KMS-11 (cell line): ENCODE results near the gene YLPM1.

Experiments
- H2AFZ ChIP-seq: fragments of 200-600 bp; sonication (generic); 2 replicates; pipeline ENCODE4 v1.6.1; 2016; ENCODE audit warnings: antibody characterized with exemption, mixed run types, low read depth
- H3K27ac ChIP-seq: fragments of 200-600 bp; sonication (generic); 2 replicates; pipeline ENCODE4 v1.6.1; 2016; ENCODE audit warnings: mild to moderate bottlenecking, mixed run types
- H3K27me3 ChIP-seq: fragments of 200-600 bp; sonication (generic); 2 replicates; pipeline ENCODE4 v1.6.1; 2017; ENCODE audit warnings: mild to moderate bottlenecking, low read depth, mixed run types, moderate library complexity; ENCODE audit not compliant: insufficient read depth
- H3K36me3 ChIP-seq: fragments of 200-600 bp; sonication (generic); 2 replicates; pipeline ENCODE4 v1.6.1; 2017; ENCODE audit warnings: mild to moderate bottlenecking, mixed run types; ENCODE audit not compliant: insufficient read depth
- H3K4me1 ChIP-seq: fragments of 200-600 bp; sonication (generic); 2 replicates; pipeline ENCODE4 v1.6.1; 2016; ENCODE audit warnings: mild to moderate bottlenecking, low read depth, mixed run types; ENCODE audit not compliant: poor library complexity, severe bottlenecking
- H3K4me2 ChIP-seq: fragments of 200-600 bp; sonication (generic); 2 replicates; pipeline ENCODE4 v1.7.0; 2016; ENCODE audit warnings: mild to moderate bottlenecking, mixed run types
- H3K4me3 ChIP-seq: fragments of 200-600 bp; sonication (generic); IDR thresholded peaks from 2 replicates; pipeline ENCODE4 v1.6.1; 2017; ENCODE audit warnings: low read depth, low read length, mixed read lengths; ENCODE audit not compliant: insufficient read depth
- H3K79me2 ChIP-seq: fragments of 200-600 bp; sonication (generic); 2 replicates; pipeline ENCODE4 v1.6.1; 2016; ENCODE audit warnings: low read depth, mixed run types; ENCODE audit not compliant: insufficient read depth
- H3K9ac ChIP-seq: fragments of 200-600 bp; sonication (generic); 2 replicates; pipeline ENCODE4 v1.6.1; 2016; ENCODE audit warnings: mild to moderate bottlenecking, mixed run types
- H4K20me1 ChIP-seq: fragments of 200-600 bp; sonication (generic); 2 replicates; pipeline ENCODE4 v1.6.1; 2016; ENCODE audit warnings: mild to moderate bottlenecking, mixed run types; ENCODE audit not compliant: insufficient read depth
- TF ChIP-seq, protein P1 (sequence below): fragments of 200-600 bp; sonication (generic); conservative IDR thresholded peaks from 2 replicates; pipeline ENCODE4 v1.6.1; 2017; ENCODE audit warnings: low read depth, mild to moderate bottlenecking, antibody characterized with exemption, low read length, moderate library complexity, mixed read lengths

The YLPM1 gene

DNA sequence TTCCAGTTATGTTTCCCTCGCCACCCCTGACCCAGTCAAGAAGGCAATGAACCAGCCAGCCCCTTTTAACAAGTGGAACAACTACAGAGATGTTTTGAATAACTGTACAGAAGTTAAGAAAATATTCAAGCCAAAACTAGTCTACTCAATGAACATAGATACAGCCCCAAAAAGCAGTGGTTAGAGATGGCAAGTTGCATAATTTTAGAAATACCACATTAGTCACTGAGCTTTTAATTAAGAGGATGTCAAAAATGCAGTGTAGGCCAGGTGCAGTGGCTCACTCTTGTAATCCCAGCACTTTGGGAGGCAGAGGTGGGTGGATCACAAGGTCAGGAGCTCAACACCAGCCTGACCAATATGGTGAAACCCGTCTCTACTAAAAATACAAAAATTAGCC, 85.7 kb downstream of the YLPM1 start:
- Histone ChIP-seq H3K9ac (no peak overlapping the region), H3K79me2 (no peaks in the 10 kb centered on the region), H3K4me3 (no peak overlapping the region), H4K20me1 (no peaks in the 10 kb centered on the region), H3K4me2 (no peak overlapping the region), H2AFZ (no peak overlapping the region), H3K4me1 (no peaks in the 10 kb centered on the region), H3K27ac (no peak overlapping the region), H3K36me3 (no peaks in the 10 kb centered on the region), H3K27me3 (no peaks in the 10 kb centered on the region)
- TF ChIP-seq, protein P1, sequence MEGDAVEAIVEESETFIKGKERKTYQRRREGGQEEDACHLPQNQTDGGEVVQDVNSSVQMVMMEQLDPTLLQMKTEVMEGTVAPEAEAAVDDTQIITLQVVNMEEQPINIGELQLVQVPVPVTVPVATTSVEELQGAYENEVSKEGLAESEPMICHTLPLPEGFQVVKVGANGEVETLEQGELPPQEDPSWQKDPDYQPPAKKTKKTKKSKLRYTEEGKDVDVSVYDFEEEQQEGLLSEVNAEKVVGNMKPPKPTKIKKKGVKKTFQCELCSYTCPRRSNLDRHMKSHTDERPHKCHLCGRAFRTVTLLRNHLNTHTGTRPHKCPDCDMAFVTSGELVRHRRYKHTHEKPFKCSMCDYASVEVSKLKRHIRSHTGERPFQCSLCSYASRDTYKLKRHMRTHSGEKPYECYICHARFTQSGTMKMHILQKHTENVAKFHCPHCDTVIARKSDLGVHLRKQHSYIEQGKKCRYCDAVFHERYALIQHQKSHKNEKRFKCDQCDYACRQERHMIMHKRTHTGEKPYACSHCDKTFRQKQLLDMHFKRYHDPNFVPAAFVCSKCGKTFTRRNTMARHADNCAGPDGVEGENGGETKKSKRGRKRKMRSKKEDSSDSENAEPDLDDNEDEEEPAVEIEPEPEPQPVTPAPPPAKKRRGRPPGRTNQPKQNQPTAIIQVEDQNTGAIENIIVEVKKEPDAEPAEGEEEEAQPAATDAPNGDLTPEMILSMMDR = no peak

DNA sequence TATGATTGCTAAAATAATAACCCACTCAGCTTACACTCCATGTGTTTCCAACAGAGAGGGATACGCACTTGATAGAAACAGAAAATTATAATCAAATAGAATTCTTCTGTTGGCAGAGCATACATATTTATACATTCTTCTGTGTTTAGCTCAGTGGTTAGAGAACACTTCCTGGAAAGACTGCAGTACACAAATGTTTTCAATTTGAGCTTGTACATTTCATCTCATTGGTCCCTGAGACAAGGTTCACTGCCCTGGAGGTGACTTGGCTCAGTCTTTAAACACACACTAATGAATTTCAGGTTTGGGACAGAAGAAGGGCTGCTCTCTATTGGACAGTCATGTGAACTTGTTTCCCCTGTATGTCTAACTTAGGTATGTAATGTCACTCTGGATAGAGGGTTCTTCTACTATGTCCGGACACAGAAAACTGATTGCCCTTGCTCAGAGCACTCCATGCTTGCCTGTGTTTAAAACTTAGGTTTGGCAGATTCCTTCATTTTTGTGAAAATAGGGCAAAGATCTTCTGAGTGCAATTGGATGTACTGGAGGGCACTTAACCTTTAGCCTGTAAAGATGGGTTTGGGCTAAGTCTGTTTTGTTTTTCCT, 89.9 kb downstream of the YLPM1 start:
- no peaks in the 10 kb centered on the region for H3K36me3 ChIP-seq
- no peak overlapping the region for H3K4me2 ChIP-seq
- no peak overlapping the region for H2AFZ ChIP-seq
- H3K27ac ChIP-seq = no peak overlapping the region
- TF ChIP-seq, protein P1 = no peak
- H3K4me3 ChIP-seq = no peak overlapping the region
- H3K4me1 ChIP-seq = no peaks in the 10 kb centered on the region
- no peaks in the 10 kb centered on the region for H4K20me1 ChIP-seq
- H3K27me3 ChIP-seq = no peaks in the 10 kb centered on the region
- H3K79me2 ChIP-seq = no peaks in the 10 kb centered on the region
- no peak overlapping the region for H3K9ac ChIP-seq

DNA sequence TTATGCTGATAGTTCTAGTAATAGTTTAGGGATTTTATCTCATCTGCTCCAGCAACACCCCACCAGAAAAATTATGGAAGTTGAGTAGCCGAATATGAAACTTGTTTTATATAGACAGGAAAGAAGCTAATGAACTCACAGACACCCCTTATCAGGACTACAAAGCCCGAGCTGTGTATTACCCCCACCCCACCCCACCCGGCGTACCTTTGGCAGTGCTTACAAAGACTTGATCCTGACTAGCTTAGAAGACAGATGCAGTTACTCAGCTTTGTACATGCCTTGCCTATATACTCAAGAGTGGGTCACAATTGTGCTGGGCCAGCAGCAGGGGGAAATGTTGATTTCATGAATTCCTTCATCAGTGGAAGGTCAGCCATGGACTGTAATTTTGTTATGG, 90.5 kb downstream of the YLPM1 start:
- Histone ChIP-seq H3K36me3 (no peaks in the 10 kb centered on the region), H3K27ac (no peak overlapping the region), H3K4me2 (no peak overlapping the region), H3K4me1 (no peaks in the 10 kb centered on the region), H3K9ac (no peak overlapping the region), H3K79me2 (no peaks in the 10 kb centered on the region), H3K4me3 (no peak overlapping the region), H3K27me3 (no peaks in the 10 kb centered on the region), H2AFZ (no peak overlapping the region), H4K20me1 (no peaks in the 10 kb centered on the region)
- TF ChIP-seq, protein P1 = no peak

DNA sequence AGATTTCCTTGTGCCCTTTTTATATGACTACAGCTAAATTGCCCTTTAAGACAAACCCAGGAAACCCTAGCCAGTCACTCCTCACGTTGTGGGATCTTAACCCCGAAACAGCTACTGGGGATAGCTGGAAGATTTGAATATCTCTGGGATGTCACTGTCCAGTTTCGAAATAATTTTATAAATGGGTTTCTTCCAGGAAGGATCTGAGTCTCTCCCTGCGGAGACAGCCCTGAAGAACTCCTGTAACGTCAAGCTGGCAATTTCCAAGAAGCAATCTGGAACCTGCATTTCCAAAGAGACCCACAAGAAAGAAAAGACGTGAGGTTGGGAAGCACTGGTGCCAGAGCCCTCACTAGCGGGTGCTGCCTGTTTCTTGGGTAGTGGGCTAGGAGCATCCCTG, 91.9 kb downstream of the YLPM1 start:
- Histone ChIP-seq H3K9ac (no peak overlapping the region), H3K79me2 (no peaks in the 10 kb centered on the region), H3K36me3 (no peaks in the 10 kb centered on the region), H3K4me2 (no peak overlapping the region), H3K27me3 (no peaks in the 10 kb centered on the region), H3K4me3 (no peak overlapping the region), H4K20me1 (no peaks in the 10 kb centered on the region), H3K4me1 (no peaks in the 10 kb centered on the region), H2AFZ (no peak overlapping the region), H3K27ac (no peak overlapping the region)
- TF ChIP-seq, protein P1 = no peak
